ENCODE results near the gene FLNB.

Gene FLNB

GRCh38 chr3:58177747-58178527 is 169.7 kb downstream of the FLNB start (continued):
- TF ChIP-seq PRDM2 (tag by site-specific recombination; IDR thresholded peaks at IDR 0.05; ENCODE audit: borderline replicate concordance) = no peak
- no peak for TF ChIP-seq ELK4 (IDR thresholded peaks at IDR 0.05; ENCODE audit: borderline replicate concordance, low read depth, low read length)
- no peak for TF ChIP-seq ZNF76 (tag by site-specific recombination; IDR thresholded peaks at IDR 0.05; ENCODE audit: borderline replicate concordance, low read depth)
- TF ChIP-seq ZNF112 (tag by site-specific recombination; IDR thresholded peaks at IDR 0.05) = no peak
- peak; percentile 54 for TF ChIP-seq PATZ1 (tag by site-specific recombination; IDR thresholded peaks at IDR 0.05)
- peak; percentile 31; the same call in 1 of the 2 replicates for TF ChIP-seq ZFHX2 (tag by site-specific recombination; conservative IDR thresholded peaks at IDR 0.05)
- no peak for TF ChIP-seq MEIS1 (CRISPR knock-in tag; IDR thresholded peaks at IDR 0.05; ENCODE audit: borderline replicate concordance)
- no peak for TF ChIP-seq ZNF280C (tag by site-specific recombination; IDR thresholded peaks at IDR 0.05)
- no peak for TF ChIP-seq WT1 (tag by site-specific recombination; IDR thresholded peaks at IDR 0.05)
- TF ChIP-seq SCRT2 (tag by site-specific recombination; IDR thresholded peaks at IDR 0.05) = no peak
- TF ChIP-seq ZBTB6 (tag by site-specific recombination; IDR thresholded peaks at IDR 0.05) = no peak
- no peak for TF ChIP-seq ZNF416 (tag by site-specific recombination; IDR thresholded peaks at IDR 0.05)
- TF ChIP-seq ZNF146 (tag by site-specific recombination; IDR thresholded peaks at IDR 0.05) = no peak
- peak; percentile 64 for TF ChIP-seq ZNF660 (tag by site-specific recombination; IDR thresholded peaks at IDR 0.05)
- TF ChIP-seq SP2 (tag by site-specific recombination; IDR thresholded peaks at IDR 0.05) = no peak
- TF ChIP-seq ZBTB11 (tag by site-specific recombination; conservative IDR thresholded peaks at IDR 0.05; ENCODE audit: low read depth) = no peak
- no peak for TF ChIP-seq ZFP41 (tag by site-specific recombination; IDR thresholded peaks at IDR 0.05; ENCODE audit: borderline replicate concordance)
- TF ChIP-seq HOXD13 (CRISPR knock-in tag; IDR thresholded peaks at IDR 0.05; ENCODE audit: borderline replicate concordance) = no peak
- TF ChIP-seq ZNF488 (tag by site-specific recombination; IDR thresholded peaks at IDR 0.05) = no peak
- TF ChIP-seq TRIM28 (IDR thresholded peaks at IDR 0.05; ENCODE audit: borderline replicate concordance, low read length) = no peak
- TF ChIP-seq SP7 (tag by site-specific recombination; IDR thresholded peaks at IDR 0.05) = no peak
- TF ChIP-seq ZNF2 (tag by site-specific recombination; IDR thresholded peaks at IDR 0.05) = no peak

Data from HEK293 (cell line).